WTC11 (cell line): ENCODE measurements around the gene AFAP1L1.

Experiments used
- CTCF ChIP-seq: fragments of 200-600 bp; IDR thresholded peaks from 2 replicates; pipeline ENCODE4 v1.8.0; 2022; ENCODE audit warnings: antibody characterized with exemption
- JUN ChIP-seq: sonication (generic); formaldehyde crosslinking; IDR thresholded peaks from 2 replicates; pipeline ENCODE4 v1.8.0; 2023; ENCODE audit warnings: mild to moderate bottlenecking, missing genetic modification reagents
- USF2 ChIP-seq: sonication (generic); formaldehyde crosslinking; IDR thresholded peaks from 2 replicates; pipeline ENCODE4 v1.8.1; 2023; ENCODE audit warnings: mild to moderate bottlenecking, missing genetic modification reagents, moderate library complexity
- TF ChIP-seq, protein P1 (sequence below): sonication (generic); formaldehyde crosslinking; IDR thresholded peaks from 2 replicates; pipeline ENCODE4 v1.8.1; 2023; ENCODE audit warnings: mild to moderate bottlenecking, moderate library complexity, missing genetic modification reagents

DNA sequence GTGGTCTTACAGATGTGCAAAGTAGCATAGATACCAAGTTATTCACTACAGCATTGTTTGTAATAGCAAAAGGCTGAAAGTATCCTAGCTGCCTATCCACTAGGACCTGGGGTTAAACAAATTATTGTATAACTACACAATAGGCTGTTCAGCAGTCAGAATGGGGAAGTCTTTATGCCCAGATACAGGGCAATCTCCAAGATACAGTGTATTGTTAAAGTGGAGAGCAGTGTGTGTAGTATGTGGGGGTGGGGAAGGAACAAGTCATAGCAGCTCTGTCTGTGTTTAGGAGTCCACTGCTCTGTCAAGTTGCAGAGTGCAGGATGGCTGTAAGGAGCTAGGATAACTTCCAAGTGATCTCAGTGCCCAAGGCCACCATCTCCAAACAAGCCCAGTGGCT lies 91.7 kb downstream of the AFAP1L1 start:
- TF ChIP-seq CTCF = no peak
- TF ChIP-seq, protein P1, sequence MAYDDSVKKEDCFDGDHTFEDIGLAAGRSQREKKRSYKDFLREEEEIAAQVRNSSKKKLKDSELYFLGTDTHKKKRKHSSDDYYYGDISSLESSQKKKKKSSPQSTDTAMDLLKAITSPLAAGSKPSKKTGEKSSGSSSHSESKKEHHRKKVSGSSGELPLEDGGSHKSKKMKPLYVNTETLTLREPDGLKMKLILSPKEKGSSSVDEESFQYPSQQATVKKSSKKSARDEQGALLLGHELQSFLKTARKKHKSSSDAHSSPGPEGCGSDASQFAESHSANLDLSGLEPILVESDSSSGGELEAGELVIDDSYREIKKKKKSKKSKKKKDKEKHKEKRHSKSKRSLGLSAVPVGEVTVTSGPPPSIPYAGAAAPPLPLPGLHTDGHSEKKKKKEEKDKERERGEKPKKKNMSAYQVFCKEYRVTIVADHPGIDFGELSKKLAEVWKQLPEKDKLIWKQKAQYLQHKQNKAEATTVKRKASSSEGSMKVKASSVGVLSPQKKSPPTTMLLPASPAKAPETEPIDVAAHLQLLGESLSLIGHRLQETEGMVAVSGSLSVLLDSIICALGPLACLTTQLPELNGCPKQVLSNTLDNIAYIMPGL (CRISPR knock-in tag) = no peak
- no peak for TF ChIP-seq JUN
- TF ChIP-seq USF2 = no peak
